Caco-2 (cell line): ENCODE results near the gene PDPN. TPM values are rescaled to one million over a fixed set of nuclear protein-coding genes. Genes with fewer than 3 reads are reported as not detected.

Experiments
- BruUV-seq: library from RNA; stranded (reverse); fragments of 400-500 nt; replicated peaks from 2 replicates; lab custom pipeline; 2021; lab: Mats Ljungman, UMichigan
- CTCF ChIA-PET: fragments of 300-600 bp; sonication (Branson Sonifier 250); formaldehyde crosslinking; loops from one replicate; lab custom pipeline; 2022; ENCODE audit warnings: antibody characterized with exemption; lab: Charles Lee
- POLR2A ChIA-PET: fragments of 300-600 bp; sonication (Branson Sonifier 250); formaldehyde crosslinking; loops from one replicate; lab custom pipeline; 2022; ENCODE audit warnings: antibody characterized with exemption; lab: Charles Lee
- DNase-seq, 2 experiments: peaks; one replicate each; pipeline versions ENCODE4 v3.0.0 to v3.0.0-alpha.2; 2020 to 2022
- H3K27me3 ChIP-seq: replicated peaks from 2 replicates; pipeline ENCODE4 v1.6.0; 2011; ENCODE audit warnings: low read length; ENCODE audit not compliant: control insufficient read depth, insufficient read depth
- H3K36me3 ChIP-seq: 2 replicates; pipeline ENCODE4 v1.5.1; 2011; ENCODE audit warnings: low read length; ENCODE audit not compliant: control insufficient read depth, insufficient read depth
- H3K4me1 ChIP-seq: fragments of 250-450 bp; sonication (Bioruptor Pico); 2 replicates; pipeline ENCODE4 v1.5.1; 2020; ENCODE audit warnings: mild to moderate bottlenecking
- H3K4me3 ChIP-seq: 2 replicates; pipeline ENCODE4 v1.5.1; 2011; ENCODE audit warnings: low read depth, mild to moderate bottlenecking, control low read depth, low read length
- H3K9me3 ChIP-seq: fragments of 250-450 bp; sonication (Bioruptor Pico); 2 replicates; pipeline ENCODE4 v1.5.1; 2020; ENCODE audit warnings: mild to moderate bottlenecking, moderate library complexity
- H3K27ac Mint-ChIP-seq: one replicate; pipeline ENCODE4 v1.8.0; 2022; ENCODE audit warnings: mixed read lengths; ENCODE audit not compliant: unreplicated experiment
- H3K27me3 Mint-ChIP-seq: one replicate; pipeline ENCODE4 v1.8.0; 2022; ENCODE audit warnings: mixed read lengths; ENCODE audit not compliant: insufficient read depth, unreplicated experiment
- H3K36me3 Mint-ChIP-seq: one replicate; pipeline ENCODE4 v1.8.0; 2022; ENCODE audit warnings: mild to moderate bottlenecking, mixed read lengths; ENCODE audit not compliant: insufficient read depth, unreplicated experiment
- H3K4me1 Mint-ChIP-seq: one replicate; pipeline ENCODE4 v1.8.0; 2022; ENCODE audit warnings: low read depth, mixed read lengths; ENCODE audit not compliant: unreplicated experiment
- H3K4me3 Mint-ChIP-seq: one replicate; pipeline ENCODE4 v1.8.0; 2022; ENCODE audit warnings: mild to moderate bottlenecking, moderate library complexity, mixed read lengths; ENCODE audit not compliant: unreplicated experiment
- H3K9me3 Mint-ChIP-seq: one replicate; pipeline ENCODE4 v1.8.0; 2022; ENCODE audit warnings: mixed read lengths; ENCODE audit not compliant: unreplicated experiment
- CTCF ChIP-seq, 2 experiments: fragments of 200-600 bp in 1 of 2; IDR thresholded peaks; 1 replicate in 1 of 2; 2 replicates in 1 of 2; pipeline versions ENCODE4 v1.5.1 to v1.8.0; 2011 to 2022; ENCODE audit warnings: antibody characterized with exemption in 1 of 2, control low read depth in 1 of 2, inconsistent platforms in 1 of 2, low read depth in 1 of 2, low read length in 1 of 2, mild to moderate bottlenecking in 1 of 2, moderate library complexity in 1 of 2; ENCODE audit not compliant: insufficient read depth in 1 of 2, severe bottlenecking in 1 of 2, unreplicated experiment in 1 of 2
- intact Hi-C: fragments of 100-400 bp; cut with micrococcal nuclease; formaldehyde crosslinking; loops from one replicate; pipeline ENCODE4 v1.10.0; 2022; ENCODE audit not compliant: unreplicated experiment
- total RNA-seq: library from RNA; stranded (reverse); gene quantifications from 2 replicates; pipeline ENCODE4 v1.2.3, GENCODE V29; 2022

Gene PDPN
- total RNA-seq, 1 experiment from 2014 or later = not detected

GRCh38 chr1:13627127-13627526 is 43.5 kb downstream of the PDPN start:
- H3K4me3 Mint-ChIP-seq = no peak overlapping the region
- intact Hi-C loops = no loop called here
- DNase-seq = no peak
- no peaks in the 10 kb centered on the region for H3K9me3 Mint-ChIP-seq
- no peaks in the 10 kb centered on the region for H3K27me3 Mint-ChIP-seq
- no TSS peak for BruUV-seq
- POLR2A ChIA-PET = no interaction called here
- H3K4me1 Mint-ChIP-seq = no peaks in the 10 kb centered on the region
- H3K36me3 ChIP-seq = no peaks in the 10 kb centered on the region
- no peaks in the 10 kb centered on the region for H3K4me1 ChIP-seq
- TF ChIP-seq CTCF (IDR thresholded peaks at IDR 0.05; ENCODE audit: insufficient read depth in 1 of 2, low read depth in 1 of 2, low read length in 1 of 2, severe bottlenecking in 1 of 2, unreplicated experiment in 1 of 2) = no peak
- no peaks in the 10 kb centered on the region for H3K36me3 Mint-ChIP-seq
- CTCF ChIA-PET = no interaction called here
- H3K27me3 ChIP-seq = no peaks in the 10 kb centered on the region
- H3K4me3 ChIP-seq = no peak overlapping the region
- no peak overlapping the region for H3K27ac Mint-ChIP-seq
- no peaks in the 10 kb centered on the region for H3K9me3 ChIP-seq

- no peak overlapping the region for H3K27ac Mint-ChIP-seq
- H3K27me3 Mint-ChIP-seq = no peaks in the 10 kb centered on the region
- no peaks in the 10 kb centered on the region for H3K4me1 ChIP-seq
- H3K4me1 Mint-ChIP-seq = no peaks in the 10 kb centered on the region
- no peak overlapping the region for H3K4me3 ChIP-seq
- no peak overlapping the region for H3K4me3 Mint-ChIP-seq
- DNase-seq = no peak
- no peaks in the 10 kb centered on the region for H3K9me3 ChIP-seq
- H3K36me3 ChIP-seq = no peaks in the 10 kb centered on the region
- intact Hi-C loops = no loop called here
- no TSS peak for BruUV-seq
- no peak for TF ChIP-seq CTCF (IDR thresholded peaks at IDR 0.05; ENCODE audit: insufficient read depth in 1 of 2, low read depth in 1 of 2, low read length in 1 of 2, severe bottlenecking in 1 of 2, unreplicated experiment in 1 of 2)
- ChIA-PET CTCF (no interaction called here), POLR2A (no interaction called here)
- no peaks in the 10 kb centered on the region for H3K36me3 Mint-ChIP-seq
- H3K27me3 ChIP-seq = no peaks in the 10 kb centered on the region
- no peaks in the 10 kb centered on the region for H3K9me3 Mint-ChIP-seq
Measured at GRCh38 chr1:13628218-13628617, 44.6 kb downstream of the PDPN start.

GRCh38 chr1:13628711-13629110 is 45.1 kb downstream of the PDPN start:
- Histone ChIP-seq H3K4me3 (no peak overlapping the region), H3K27me3 (no peaks in the 10 kb centered on the region), H3K4me1 (no peaks in the 10 kb centered on the region), H3K9me3 (no peaks in the 10 kb centered on the region), H3K36me3 (no peaks in the 10 kb centered on the region)
- no TSS peak for BruUV-seq
- Mint-ChIP-seq H3K36me3 (no peaks in the 10 kb centered on the region), H3K4me3 (no peak overlapping the region), H3K4me1 (no peaks in the 10 kb centered on the region), H3K27me3 (no peaks in the 10 kb centered on the region), H3K9me3 (peaks cover 2% of the 10 kb centered on the region), H3K27ac (no peak overlapping the region)
- POLR2A ChIA-PET = no interaction called here
- intact Hi-C loops = no loop called here
- CTCF ChIA-PET = no interaction called here
- no peak for TF ChIP-seq CTCF (IDR thresholded peaks at IDR 0.05; ENCODE audit: insufficient read depth in 1 of 2, low read depth in 1 of 2, low read length in 1 of 2, severe bottlenecking in 1 of 2, unreplicated experiment in 1 of 2)
- no peak for DNase-seq
